ENCODE data around the gene KAZN.

The KAZN gene

DNA sequence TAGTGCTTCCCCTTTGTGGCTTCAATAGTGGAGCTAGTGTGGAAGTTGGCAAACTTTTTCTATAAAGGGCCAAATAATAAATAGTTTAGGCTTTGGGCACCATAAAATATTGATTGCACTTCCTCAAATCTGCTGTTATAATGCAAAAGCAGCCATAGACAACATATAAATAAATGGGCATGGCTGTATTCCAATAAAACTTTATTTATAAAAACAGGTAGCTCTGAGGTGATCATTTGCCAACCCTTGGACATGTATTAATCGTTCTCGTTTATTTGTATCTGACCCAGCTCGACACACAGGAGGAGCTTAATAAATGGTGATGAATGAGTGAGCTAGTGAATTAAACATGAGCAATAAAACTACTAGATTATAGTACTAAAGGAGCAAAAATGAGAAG lies 13.3 kb downstream of the KAZN start:
- H2AK5ac ChIP-seq (ENCODE audit: low read length) = no peak overlapping the region
- H3K36me3 ChIP-seq (ENCODE audit: control insufficient read depth in 1 of 2, insufficient read depth in 2 of 2, low read length in 2 of 2) = no peaks in the 10 kb centered on the region
- H2BK12ac ChIP-seq (ENCODE audit: low read length) = no peak overlapping the region
- no peak overlapping the region for H3K27ac ChIP-seq (ENCODE audit: low read depth, low read length)
- no peak overlapping the region for H2BK5ac ChIP-seq (ENCODE audit: low read depth, low read length, poor library complexity)
- no peak overlapping the region for H4K8ac ChIP-seq (ENCODE audit: low read depth, low read length)
- no peak overlapping the region for H2BK120ac ChIP-seq (ENCODE audit: insufficient read depth, low read length, poor library complexity)
- H3K18ac ChIP-seq (ENCODE audit: low read length) = no peak overlapping the region
- H2AFZ ChIP-seq (ENCODE audit: insufficient read depth, low read length, poor library complexity) = no peak overlapping the region
- no peak overlapping the region for H3K4me3 ChIP-seq (ENCODE audit: low read depth, low read length)
- H3K4ac ChIP-seq (ENCODE audit: low read depth, low read length) = no peak overlapping the region
- WGBS (ENCODE audit: extremely low coverage, insufficient coverage, insufficient read length) = no CpG with 5 or more reads among the region's 3 CpGs
- DNase-seq = no peak
- no peak overlapping the region for H3K9ac ChIP-seq (ENCODE audit: low read length)
- no peaks in the 10 kb centered on the region for H3K79me2 ChIP-seq (ENCODE audit: control insufficient read depth, insufficient read depth, low read length, poor library complexity)
- no peak overlapping the region for H3K4me2 ChIP-seq (ENCODE audit: low read length)
- H4K91ac ChIP-seq (ENCODE audit: low read depth, low read length) = no peak overlapping the region
- no peak overlapping the region for H3K14ac ChIP-seq (ENCODE audit: low read length)
- H3K4me1 ChIP-seq (ENCODE audit: control insufficient read depth in 1 of 2, insufficient read depth in 2 of 2, low read length in 2 of 2) = no peaks in the 10 kb centered on the region
- no peak overlapping the region for H4K12ac ChIP-seq (ENCODE audit: low read depth, low read length)
- no peak overlapping the region for H3K23ac ChIP-seq (ENCODE audit: low read length)
- H3K27me3 ChIP-seq (ENCODE audit: insufficient read depth, low read length) = no peaks in the 10 kb centered on the region
- H3K9me3 ChIP-seq (ENCODE audit: insufficient read depth, low read depth, low read length) = no peaks in the 10 kb centered on the region
- H3K79me1 ChIP-seq (ENCODE audit: low read length) = no peaks in the 10 kb centered on the region

DNA sequence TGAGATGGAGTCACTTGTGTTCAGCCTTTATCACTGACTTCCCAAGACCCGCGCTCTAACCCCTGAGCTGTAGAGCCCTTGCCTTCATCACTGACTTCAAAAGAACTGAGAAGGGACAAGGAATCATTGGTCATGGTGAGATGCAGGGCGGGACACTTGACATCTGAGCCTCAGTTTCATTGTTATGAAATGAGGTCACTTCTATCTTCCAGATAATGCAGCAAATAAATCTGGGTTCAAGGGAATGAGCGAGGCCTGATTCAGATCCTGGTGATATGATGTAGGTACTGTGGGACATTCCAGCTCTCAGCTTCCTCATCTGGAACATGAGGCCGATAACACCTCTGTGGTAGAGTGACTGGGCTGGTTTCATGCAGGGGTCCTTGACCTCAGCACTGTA lies 13.8 kb downstream of the KAZN start:
- no peak overlapping the region for H2AK5ac ChIP-seq (ENCODE audit: low read length)
- H2BK12ac ChIP-seq (ENCODE audit: low read length) = no peak overlapping the region
- H3K9me3 ChIP-seq (ENCODE audit: insufficient read depth, low read depth, low read length) = no peaks in the 10 kb centered on the region
- WGBS (ENCODE audit: extremely low coverage, insufficient coverage, insufficient read length) = no CpG with 5 or more reads among the region's 5 CpGs
- H3K9ac ChIP-seq (ENCODE audit: low read length) = no peak overlapping the region
- no peaks in the 10 kb centered on the region for H3K27me3 ChIP-seq (ENCODE audit: insufficient read depth, low read length)
- H2BK120ac ChIP-seq (ENCODE audit: insufficient read depth, low read length, poor library complexity) = no peak overlapping the region
- H4K8ac ChIP-seq (ENCODE audit: low read depth, low read length) = no peak overlapping the region
- no peak overlapping the region for H3K27ac ChIP-seq (ENCODE audit: low read depth, low read length)
- no peak overlapping the region for H3K18ac ChIP-seq (ENCODE audit: low read length)
- no peak overlapping the region for H4K12ac ChIP-seq (ENCODE audit: low read depth, low read length)
- H2BK5ac ChIP-seq (ENCODE audit: low read depth, low read length, poor library complexity) = no peak overlapping the region
- DNase-seq = no peak
- no peak overlapping the region for H4K91ac ChIP-seq (ENCODE audit: low read depth, low read length)
- no peak overlapping the region for H3K4me2 ChIP-seq (ENCODE audit: low read length)
- H3K4ac ChIP-seq (ENCODE audit: low read depth, low read length) = no peak overlapping the region
- no peak overlapping the region for H3K14ac ChIP-seq (ENCODE audit: low read length)
- no peaks in the 10 kb centered on the region for H3K36me3 ChIP-seq (ENCODE audit: control insufficient read depth in 1 of 2, insufficient read depth in 2 of 2, low read length in 2 of 2)
- H3K4me1 ChIP-seq (ENCODE audit: control insufficient read depth in 1 of 2, insufficient read depth in 2 of 2, low read length in 2 of 2) = no peaks in the 10 kb centered on the region
- no peak overlapping the region for H3K23ac ChIP-seq (ENCODE audit: low read length)
- H2AFZ ChIP-seq (ENCODE audit: insufficient read depth, low read length, poor library complexity) = no peak overlapping the region
- no peaks in the 10 kb centered on the region for H3K79me2 ChIP-seq (ENCODE audit: control insufficient read depth, insufficient read depth, low read length, poor library complexity)
- H3K4me3 ChIP-seq (ENCODE audit: low read depth, low read length) = no peak overlapping the region
- no peaks in the 10 kb centered on the region for H3K79me1 ChIP-seq (ENCODE audit: low read length)

DNA sequence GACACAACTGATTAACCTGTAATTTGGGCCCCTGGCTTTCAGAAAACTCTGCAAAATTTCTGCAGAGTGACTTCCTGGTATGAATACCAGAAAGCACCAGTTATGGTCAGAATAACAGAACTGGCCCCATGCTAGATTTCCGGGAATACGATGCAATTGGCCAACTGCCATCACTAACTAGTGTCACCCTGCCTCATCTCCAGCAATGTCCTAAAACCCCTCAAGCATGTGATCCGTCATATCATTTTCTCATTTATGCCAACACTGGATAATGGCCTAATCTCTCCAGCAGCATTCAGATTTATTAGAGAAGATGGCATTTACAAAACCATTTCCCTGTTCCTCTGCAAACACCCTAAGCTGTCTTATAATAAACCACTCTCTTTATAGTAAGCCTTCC lies 15.4 kb downstream of the KAZN start:
- WGBS (ENCODE audit: extremely low coverage, insufficient coverage, insufficient read length) = no CpG with 5 or more reads among the region's 3 CpGs
- no peak overlapping the region for H2BK120ac ChIP-seq (ENCODE audit: insufficient read depth, low read length, poor library complexity)
- no peak overlapping the region for H4K12ac ChIP-seq (ENCODE audit: low read depth, low read length)
- H2BK12ac ChIP-seq (ENCODE audit: low read length) = no peak overlapping the region
- H3K4me2 ChIP-seq (ENCODE audit: low read length) = no peak overlapping the region
- H2BK5ac ChIP-seq (ENCODE audit: low read depth, low read length, poor library complexity) = no peak overlapping the region
- H4K91ac ChIP-seq (ENCODE audit: low read depth, low read length) = no peak overlapping the region
- H3K27ac ChIP-seq (ENCODE audit: low read depth, low read length) = no peak overlapping the region
- H2AFZ ChIP-seq (ENCODE audit: insufficient read depth, low read length, poor library complexity) = no peak overlapping the region
- H3K4me1 ChIP-seq (ENCODE audit: control insufficient read depth in 1 of 2, insufficient read depth in 2 of 2, low read length in 2 of 2) = no peaks in the 10 kb centered on the region
- no peak overlapping the region for H3K4ac ChIP-seq (ENCODE audit: low read depth, low read length)
- no peak overlapping the region for H2AK5ac ChIP-seq (ENCODE audit: low read length)
- H3K18ac ChIP-seq (ENCODE audit: low read length) = no peak overlapping the region
- H3K4me3 ChIP-seq (ENCODE audit: low read depth, low read length) = no peak overlapping the region
- H3K79me2 ChIP-seq (ENCODE audit: control insufficient read depth, insufficient read depth, low read length, poor library complexity) = no peaks in the 10 kb centered on the region
- H3K79me1 ChIP-seq (ENCODE audit: low read length) = no peaks in the 10 kb centered on the region
- H3K14ac ChIP-seq (ENCODE audit: low read length) = no peak overlapping the region
- no peak for DNase-seq
- H3K9me3 ChIP-seq (ENCODE audit: insufficient read depth, low read depth, low read length) = no peaks in the 10 kb centered on the region
- no peak overlapping the region for H3K23ac ChIP-seq (ENCODE audit: low read length)
- no peaks in the 10 kb centered on the region for H3K36me3 ChIP-seq (ENCODE audit: control insufficient read depth in 1 of 2, insufficient read depth in 2 of 2, low read length in 2 of 2)
- H4K8ac ChIP-seq (ENCODE audit: low read depth, low read length) = no peak overlapping the region
- no peaks in the 10 kb centered on the region for H3K27me3 ChIP-seq (ENCODE audit: insufficient read depth, low read length)
- no peak overlapping the region for H3K9ac ChIP-seq (ENCODE audit: low read length)

DNA sequence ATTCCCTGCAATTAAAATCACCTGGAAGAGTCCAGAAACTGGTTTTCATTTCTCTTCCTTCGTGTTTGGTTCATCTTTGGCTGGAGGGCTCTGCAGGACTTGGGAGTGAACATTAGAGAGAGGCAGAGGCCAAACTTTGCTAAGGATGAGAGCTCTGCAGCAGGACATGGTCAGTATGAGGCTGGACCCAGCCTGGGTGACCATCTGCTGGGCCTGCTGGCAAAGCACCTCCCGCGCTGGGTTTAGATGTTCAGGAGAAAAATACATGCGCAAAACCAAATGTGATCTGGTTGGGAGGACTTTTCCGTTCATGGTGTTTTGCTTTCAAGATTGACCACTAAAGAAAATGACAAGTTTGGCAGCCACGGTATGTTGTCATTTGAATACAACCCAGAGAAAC lies 15.9 kb downstream of the KAZN start:
- Histone ChIP-seq H3K27ac (ENCODE audit: low read depth, low read length) (no peak overlapping the region), H2BK12ac (ENCODE audit: low read length) (no peak overlapping the region), H3K36me3 (ENCODE audit: control insufficient read depth in 1 of 2, insufficient read depth in 2 of 2, low read length in 2 of 2) (no peaks in the 10 kb centered on the region), H3K9ac (ENCODE audit: low read length) (no peak overlapping the region), H2BK5ac (ENCODE audit: low read depth, low read length, poor library complexity) (no peak overlapping the region), H3K4ac (ENCODE audit: low read depth, low read length) (no peak overlapping the region), H3K79me2 (ENCODE audit: control insufficient read depth, insufficient read depth, low read length, poor library complexity) (no peaks in the 10 kb centered on the region), H4K8ac (ENCODE audit: low read depth, low read length) (no peak overlapping the region), H3K4me3 (ENCODE audit: low read depth, low read length) (no peak overlapping the region), H3K4me1 (ENCODE audit: control insufficient read depth in 1 of 2, insufficient read depth in 2 of 2, low read length in 2 of 2) (no peaks in the 10 kb centered on the region), H4K91ac (ENCODE audit: low read depth, low read length) (no peak overlapping the region), H2AFZ (ENCODE audit: insufficient read depth, low read length, poor library complexity) (no peak overlapping the region), H2BK120ac (ENCODE audit: insufficient read depth, low read length, poor library complexity) (no peak overlapping the region), H3K9me3 (ENCODE audit: insufficient read depth, low read depth, low read length) (no peaks in the 10 kb centered on the region), H2AK5ac (ENCODE audit: low read length) (no peak overlapping the region), H3K23ac (ENCODE audit: low read length) (no peak overlapping the region), H3K79me1 (ENCODE audit: low read length) (no peaks in the 10 kb centered on the region), H3K4me2 (ENCODE audit: low read length) (no peak overlapping the region), H3K27me3 (ENCODE audit: insufficient read depth, low read length) (no peaks in the 10 kb centered on the region), H3K18ac (ENCODE audit: low read length) (no peak overlapping the region), H4K12ac (ENCODE audit: low read depth, low read length) (no peak overlapping the region), H3K14ac (ENCODE audit: low read length) (no peak overlapping the region)
- no CpG with 5 or more reads among the region's 6 CpGs for WGBS (ENCODE audit: extremely low coverage, insufficient coverage, insufficient read length)
- DNase-seq = no peak
